H1 (cell line): ENCODE results near the gene RGL2. TPM values are rescaled to one million over a fixed set of nuclear protein-coding genes. Genes with fewer than 3 reads are reported as not detected.

Experiments used
- polyA plus RNA-seq, 7 experiments: library from polyadenylated mRNA; depleted of rRNA in 3 of 7; stranded (reverse) in 5 of 7; unstranded in 2 of 7; fragments of >200 nt in 5 of 7; fragments of 200-250 nt in 2 of 7; gene quantifications; 1 replicate in 5 of 7; 2 replicates in 1 of 7; 4 replicates in 1 of 7; pipeline versions ENCODE4 v1.2.1 to v1.2.3, GENCODE V29; 2011 to 2013; ENCODE audit warnings: missing spikeins in 2 of 7, mixed read lengths in 2 of 7
- total RNA-seq: library from RNA; stranded (reverse); fragmentation: NEBNext Ultra II Directional; extraction: Animal tissue kit (Norgen Biotek cat#: 25700); gene quantifications from 2 replicates; pipeline ENCODE4 v1.2.1, GENCODE V29; 2021
- TF ChIP-seq, protein P1 (sequence below): IDR thresholded peaks from 2 replicates; pipeline ENCODE4 v1.6.1; 2012; ENCODE audit warnings: low read length, inconsistent platforms

The RGL2 gene
- total and polyA plus RNA-seq, 2 of the 8 experiments (the other 6 are each of a cell fraction or from before 2014, with no cell fraction given), result 58.1 to 80.3 TPM

DNA sequence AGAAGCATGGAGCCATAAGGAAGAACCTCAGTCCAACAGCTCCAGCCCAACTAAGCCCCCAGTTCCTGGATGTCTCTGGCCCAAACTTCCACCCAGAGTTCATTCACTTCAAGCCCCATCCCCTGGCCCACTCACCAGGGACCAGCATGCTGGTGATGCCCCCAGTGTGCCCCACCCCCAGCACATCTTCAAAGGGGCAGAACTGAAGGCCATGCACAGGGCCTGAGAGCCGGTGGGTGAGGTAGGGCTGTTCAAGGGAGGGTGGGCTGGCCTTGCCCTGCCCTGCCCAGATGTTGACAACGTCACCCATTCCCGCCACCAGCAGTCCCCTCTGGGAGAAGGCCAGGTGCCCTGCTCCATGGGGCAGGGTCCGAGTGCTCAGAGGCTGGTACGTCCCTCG is 18.2 kb downstream of the RGL2 start (continued):
- TF ChIP-seq, protein P1, sequence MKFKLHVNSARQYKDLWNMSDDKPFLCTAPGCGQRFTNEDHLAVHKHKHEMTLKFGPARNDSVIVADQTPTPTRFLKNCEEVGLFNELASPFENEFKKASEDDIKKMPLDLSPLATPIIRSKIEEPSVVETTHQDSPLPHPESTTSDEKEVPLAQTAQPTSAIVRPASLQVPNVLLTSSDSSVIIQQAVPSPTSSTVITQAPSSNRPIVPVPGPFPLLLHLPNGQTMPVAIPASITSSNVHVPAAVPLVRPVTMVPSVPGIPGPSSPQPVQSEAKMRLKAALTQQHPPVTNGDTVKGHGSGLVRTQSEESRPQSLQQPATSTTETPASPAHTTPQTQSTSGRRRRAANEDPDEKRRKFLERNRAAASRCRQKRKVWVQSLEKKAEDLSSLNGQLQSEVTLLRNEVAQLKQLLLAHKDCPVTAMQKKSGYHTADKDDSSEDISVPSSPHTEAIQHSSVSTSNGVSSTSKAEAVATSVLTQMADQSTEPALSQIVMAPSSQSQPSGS, result no peak
